IPS-18c (cell line): ENCODE measurements around the gene GJA8.
"Not testable (repeated sequence)": the region's sequence is repeated elsewhere in the genome, so short reads cannot be mapped to it uniquely, and the experiment has no call there.

Experiments
- H3K4me3 ChIP-seq: 2 replicates; pipeline ENCODE4 v1.7.0; 2013; ENCODE audit warnings: low read depth, mild to moderate bottlenecking, low read length, moderate library complexity; ENCODE audit not compliant: insufficient read depth
- H3K9me3 ChIP-seq: one replicate; pipeline ENCODE4 v1.6.1; 2013; ENCODE audit warnings: mild to moderate bottlenecking, low read length, moderate library complexity; ENCODE audit not compliant: control insufficient read depth, insufficient read depth

Gene GJA8

DNA sequence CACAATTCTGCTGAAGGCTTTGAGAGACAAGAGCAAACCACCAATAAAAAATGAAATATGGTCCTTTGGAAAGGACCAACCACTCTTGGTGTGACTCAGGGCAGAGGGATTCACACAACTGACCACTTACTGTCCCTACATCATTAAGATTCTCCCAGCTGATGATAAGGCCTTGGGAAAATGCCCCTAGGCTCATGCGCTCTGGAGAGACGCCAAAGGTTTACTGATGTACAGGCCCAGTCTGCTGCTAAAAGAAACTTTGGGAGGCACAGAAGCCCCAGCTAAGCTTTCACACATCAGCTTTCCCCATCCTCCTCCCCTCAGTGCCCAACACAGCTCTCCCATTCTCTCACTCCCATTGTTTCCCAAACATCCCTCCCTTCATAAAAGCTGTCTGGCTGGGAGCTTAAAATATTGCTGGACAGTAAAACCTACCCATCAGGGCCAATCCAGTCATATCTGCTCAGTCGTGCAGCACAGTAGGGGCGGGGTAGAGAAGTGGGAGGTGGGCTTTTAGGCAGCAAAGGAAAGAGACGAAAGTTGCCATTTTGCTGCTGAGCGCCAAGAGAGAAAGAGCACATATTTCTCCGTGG lies at the start of gene GJA8:
Gene GJA8 (plus strand): TSS at position 543 of the 593 bp plus-strand sequence. CDS start 5,161 bp downstream, outside the sequence.
- Histone ChIP-seq H3K9me3 (no peaks in the 10 kb centered on the region), H3K4me3 (no peak within 1 kb of the TSS)

DNA sequence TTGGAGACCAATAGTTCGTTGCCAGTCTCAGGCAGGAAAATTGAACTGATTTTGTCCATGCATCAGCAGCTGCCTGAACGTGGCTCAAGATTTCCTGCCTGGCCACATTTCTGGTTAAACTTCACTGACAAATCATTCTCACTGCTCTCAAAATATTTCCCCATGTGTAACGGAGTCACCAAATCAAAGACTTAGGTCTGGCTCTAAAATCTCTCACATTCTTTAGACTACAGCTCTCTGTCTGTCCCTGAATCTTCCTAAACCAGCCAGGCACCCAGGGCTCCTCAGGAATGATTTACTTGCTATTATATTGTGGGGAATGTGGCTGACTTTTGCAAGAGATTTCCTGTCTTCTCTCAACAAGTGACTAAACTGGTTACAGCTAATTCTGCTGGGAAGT lies 49.2 kb upstream of the GJA8 start:
- Histone ChIP-seq H3K4me3 (no peak overlapping the region), H3K9me3 (no peaks in the 10 kb centered on the region)

DNA sequence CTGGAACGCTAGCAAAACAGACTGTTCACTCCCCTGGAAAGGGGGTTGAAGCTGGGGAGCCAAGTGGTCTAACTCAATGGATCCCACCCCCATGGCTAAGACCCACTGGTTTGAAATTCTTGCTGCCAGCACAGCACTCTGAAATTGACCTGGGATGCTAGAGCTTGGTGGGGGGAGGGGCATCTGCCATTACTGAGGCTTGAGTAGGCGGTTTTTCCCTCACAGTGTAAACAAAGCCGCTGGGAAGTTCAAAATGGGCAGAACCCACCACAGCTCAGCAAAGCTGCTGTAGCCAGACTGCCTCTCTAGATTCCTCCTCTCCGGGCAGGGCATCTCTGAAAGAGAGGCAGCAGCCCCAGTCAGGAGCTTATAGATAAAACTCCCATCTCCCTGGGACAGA lies 47.6 kb upstream of the GJA8 start:
- H3K4me3 ChIP-seq, H3K9me3 ChIP-seq: not testable (repeated sequence)

DNA sequence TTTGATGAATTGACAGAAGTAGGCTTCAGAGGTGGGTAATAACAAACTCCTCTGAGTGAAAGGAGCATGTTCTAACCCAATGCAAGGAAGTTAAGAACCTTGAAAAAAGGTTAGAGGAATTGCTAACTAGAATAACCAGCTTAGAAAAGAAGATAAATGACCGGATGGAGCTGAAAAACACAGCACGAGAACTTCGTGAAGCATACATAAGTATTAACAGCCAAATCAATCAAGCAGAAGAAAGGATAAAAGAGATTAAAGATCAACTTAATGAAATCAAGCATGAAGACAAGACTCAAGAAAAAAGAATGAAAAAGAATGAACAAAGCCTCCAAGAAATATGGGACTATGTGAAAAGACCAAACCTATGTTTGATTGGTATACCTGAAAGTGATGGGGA lies 46.6 kb upstream of the GJA8 start:
- H3K9me3 ChIP-seq, H3K4me3 ChIP-seq: not testable (repeated sequence)

DNA sequence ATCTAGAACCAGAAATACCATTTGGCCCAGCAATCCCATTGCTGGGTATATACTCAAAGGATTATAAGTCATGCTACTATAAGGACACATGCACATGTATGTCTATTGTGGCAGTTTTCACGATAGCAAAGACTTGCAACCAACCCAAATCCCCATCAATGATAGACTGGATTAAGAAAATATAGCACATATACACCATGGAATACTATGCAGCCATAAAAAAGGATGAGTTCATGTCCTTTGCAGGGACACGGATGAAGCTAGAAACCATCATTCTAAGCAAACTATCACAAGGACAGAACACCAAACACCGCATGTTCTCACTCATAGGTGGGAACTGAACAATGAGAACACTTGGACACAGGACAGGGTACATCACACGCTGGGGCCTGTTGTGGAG lies 35.4 kb upstream of the GJA8 start:
- not testable (repeated sequence) for H3K4me3 ChIP-seq, H3K9me3 ChIP-seq

DNA sequence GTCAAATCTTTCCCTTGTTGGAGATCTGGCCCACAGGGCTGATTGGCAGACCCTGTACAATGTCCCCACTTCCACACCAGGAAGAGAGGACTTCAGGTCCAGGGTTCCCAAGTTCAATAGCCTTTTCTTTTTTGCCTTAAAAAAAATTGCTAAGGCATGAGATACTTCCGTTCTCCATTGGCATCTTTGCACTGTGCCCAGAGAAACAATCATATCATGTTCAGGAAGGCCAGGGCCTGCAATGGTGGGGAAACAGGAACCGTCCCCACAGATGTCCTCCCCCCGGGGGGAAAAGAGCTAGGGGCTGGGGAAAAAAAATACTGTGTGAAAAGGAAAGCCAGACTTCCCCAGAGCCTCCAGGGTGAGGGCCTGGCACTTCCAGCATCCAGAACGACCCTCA lies 24.6 kb upstream of the GJA8 start:
- H3K4me3 ChIP-seq = no peak overlapping the region
- no peaks in the 10 kb centered on the region for H3K9me3 ChIP-seq

DNA sequence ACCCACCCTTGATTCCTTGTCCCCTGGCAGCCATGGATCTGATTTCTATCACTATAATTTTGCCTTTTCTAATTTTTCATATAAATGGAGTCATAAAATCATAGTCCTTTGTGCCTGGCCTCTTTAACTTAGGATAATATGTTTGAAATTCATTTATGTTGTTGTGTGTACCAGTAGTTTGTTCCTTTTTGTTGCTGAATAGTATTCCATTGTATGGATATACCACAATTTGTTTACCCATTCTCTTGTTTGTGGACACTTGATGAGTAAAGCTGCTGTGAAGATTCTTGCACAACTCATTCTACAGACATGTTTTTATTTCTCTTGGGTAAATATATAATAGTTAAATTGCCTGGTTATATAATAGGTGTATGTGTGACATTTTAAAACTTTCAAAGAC lies 22.7 kb upstream of the GJA8 start:
- H3K9me3 ChIP-seq = no peaks in the 10 kb centered on the region
- H3K4me3 ChIP-seq = no peak overlapping the region

DNA sequence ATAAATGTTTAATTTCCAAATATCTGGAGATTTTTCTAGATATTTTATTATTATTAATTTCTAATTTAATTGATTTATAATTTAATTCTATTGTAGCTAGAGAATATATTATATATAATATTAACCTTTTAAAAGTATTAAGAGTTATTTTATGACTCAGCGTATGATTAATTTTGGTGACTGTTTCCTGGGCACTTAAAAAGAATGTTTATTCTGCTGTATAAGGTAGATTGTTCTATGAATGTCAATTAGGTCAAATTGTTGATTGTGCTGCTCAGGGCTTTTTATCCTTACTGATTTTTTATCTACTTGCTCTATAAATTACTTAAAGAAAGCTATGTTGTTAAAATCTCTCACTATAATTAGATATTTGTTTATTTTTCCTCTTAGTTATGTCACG lies 20.1 kb upstream of the GJA8 start:
- Histone ChIP-seq H3K4me3 (no peak overlapping the region), H3K9me3 (no peaks in the 10 kb centered on the region)

DNA sequence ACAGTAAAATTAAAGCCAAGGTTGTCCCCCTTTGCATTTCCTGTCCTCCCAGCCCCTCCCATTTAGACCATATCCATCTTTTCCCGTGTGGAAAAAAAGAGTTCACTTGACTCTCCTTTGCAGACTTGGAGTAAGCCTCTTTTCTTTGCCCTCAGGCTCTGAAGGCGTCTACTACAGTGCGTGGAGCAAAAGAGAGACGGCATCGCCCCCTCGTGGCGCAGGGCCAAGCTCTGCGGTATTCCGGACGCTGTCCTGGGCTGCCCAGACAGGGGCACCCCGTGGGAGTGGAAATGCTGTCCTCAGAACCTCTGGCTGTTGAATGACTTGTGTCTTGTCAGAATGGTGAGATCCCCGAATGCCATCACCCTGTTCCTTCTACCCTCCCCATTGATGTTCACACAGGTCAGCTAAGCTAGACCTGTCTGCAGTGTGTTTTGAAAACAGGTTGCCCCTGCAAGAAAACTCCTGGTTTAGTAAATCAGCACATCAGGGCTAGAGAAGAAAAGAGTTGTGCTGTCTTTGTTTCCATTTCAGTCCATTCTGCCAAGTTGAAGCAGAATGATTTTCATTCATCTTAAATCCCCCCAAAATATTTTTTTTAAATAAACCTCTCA lies 12.3 kb upstream of the GJA8 start:
- Histone ChIP-seq H3K4me3 (no peak overlapping the region), H3K9me3 (no peaks in the 10 kb centered on the region)

DNA sequence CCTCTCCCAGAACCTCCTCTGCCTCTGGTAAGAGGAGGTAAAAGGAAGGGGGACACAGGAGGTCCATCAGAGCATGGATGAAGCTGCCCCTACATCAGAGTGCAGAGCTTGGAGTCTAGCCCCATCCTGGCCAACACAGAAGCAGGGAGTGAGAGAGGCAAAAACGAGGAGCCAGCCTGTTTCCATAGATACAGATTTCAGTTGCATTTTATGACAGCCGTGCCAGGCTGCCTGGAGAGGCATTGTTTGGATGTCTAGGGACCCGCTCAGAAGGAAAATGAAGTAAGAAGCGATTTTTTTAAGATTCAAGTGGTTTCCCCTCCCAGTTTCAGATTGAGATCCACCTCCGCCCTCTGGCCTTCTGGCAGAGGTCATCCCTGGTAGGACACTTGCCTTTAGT lies 11.5 kb upstream of the GJA8 start:
- Histone ChIP-seq H3K9me3 (no peaks in the 10 kb centered on the region), H3K4me3 (no peak overlapping the region)

DNA sequence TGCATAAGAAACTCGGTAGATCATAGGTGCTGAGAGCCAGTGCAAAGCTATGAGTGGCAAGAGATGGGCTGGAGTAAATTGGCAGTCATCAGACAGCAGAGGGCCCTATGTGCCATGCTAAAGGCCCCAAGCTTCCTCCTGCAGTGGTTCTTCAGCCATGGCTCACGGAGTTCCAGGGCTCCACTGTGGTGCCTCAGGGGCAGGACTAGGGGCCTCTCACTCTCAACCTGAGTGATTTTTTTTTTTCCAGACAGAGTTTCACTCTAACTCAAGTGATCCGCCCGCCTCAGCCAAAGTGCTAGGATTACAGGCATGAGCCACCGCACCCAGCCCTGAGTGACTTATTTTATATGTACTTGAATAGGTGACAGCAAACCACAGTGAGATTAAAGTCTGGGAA lies 10.4 kb upstream of the GJA8 start:
- Histone ChIP-seq H3K9me3 (no peaks in the 10 kb centered on the region), H3K4me3 (no peak overlapping the region)

DNA sequence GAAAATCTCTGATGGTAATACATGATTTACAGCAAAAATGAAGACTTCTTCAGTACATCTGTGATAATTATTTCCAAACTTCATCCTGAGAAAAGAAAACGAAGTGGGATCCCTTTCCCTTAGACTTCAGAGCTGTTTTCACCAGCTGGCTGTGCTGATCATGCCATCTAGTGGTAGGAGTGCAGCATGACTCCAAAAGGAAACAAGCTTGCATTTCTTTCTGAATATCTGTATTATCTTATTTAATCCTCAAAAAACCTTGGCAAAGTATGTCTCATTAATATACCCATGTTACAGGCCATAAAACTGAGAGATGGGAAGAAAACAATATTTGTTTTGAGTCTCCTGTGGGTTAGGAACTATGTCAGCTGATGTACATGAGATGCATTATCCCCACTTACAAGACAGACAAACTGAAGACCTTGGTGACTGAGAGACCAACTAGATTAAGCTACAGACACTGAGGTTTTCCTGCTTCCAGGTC lies 9.8 kb upstream of the GJA8 start:
- no peaks in the 10 kb centered on the region for H3K9me3 ChIP-seq
- H3K4me3 ChIP-seq = no peak overlapping the region

DNA sequence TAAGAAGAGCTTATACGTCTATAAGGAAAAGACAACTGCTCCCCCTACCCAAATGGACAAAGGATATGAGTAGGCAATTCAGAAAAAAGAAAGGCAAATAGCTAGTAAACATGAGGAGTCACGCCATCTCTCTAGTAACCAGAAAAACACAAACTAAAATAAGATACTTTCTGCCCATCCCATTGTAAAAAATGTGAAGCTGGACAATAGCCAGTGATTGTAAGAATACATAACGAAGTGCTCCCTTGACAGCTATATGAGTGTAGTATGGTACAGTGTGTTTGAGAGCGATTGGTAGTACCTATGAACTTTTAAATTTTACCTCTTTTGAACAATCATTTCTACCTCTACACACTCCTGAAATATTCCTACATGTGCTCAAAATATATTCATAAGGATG lies 7.5 kb upstream of the GJA8 start:
- Histone ChIP-seq H3K4me3 (no peak overlapping the region), H3K9me3 (no peaks in the 10 kb centered on the region)

DNA sequence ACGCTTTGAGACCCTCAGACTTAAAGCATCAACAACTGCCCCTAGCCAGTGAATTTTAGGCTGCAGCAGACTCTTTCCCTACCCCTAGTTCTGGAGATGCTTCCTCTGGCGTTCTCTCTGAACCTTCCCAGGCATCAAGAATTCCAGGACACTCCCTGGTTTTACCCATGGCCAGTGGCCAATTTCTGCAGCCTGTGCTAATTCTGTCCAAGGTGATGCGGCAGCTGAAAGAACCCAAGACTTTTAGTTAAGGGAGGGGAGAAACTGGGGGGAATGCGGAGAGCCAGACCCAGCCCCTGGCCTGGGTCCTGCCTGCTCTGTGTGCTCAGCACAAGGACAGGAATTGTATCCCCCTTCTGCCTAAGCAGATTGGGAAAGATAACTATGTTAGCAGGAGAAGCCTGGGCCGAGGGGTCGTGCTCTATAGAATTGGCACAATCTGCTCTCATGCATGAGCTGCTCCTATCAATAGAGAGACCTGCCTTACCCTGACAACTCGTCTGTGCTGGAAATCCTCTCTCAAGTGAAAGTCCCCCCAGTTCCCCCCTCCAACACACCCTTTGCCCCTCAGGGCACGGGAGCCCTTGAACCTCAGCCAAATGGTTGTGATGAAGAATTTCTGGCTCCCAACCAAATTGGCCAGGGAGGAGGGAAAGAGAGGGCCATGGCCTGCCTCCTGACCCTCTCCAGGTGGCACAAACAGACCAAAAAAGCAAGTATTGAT lies 5.4 kb upstream of the GJA8 start:
- H3K9me3 ChIP-seq = no peaks in the 10 kb centered on the region
- no peak overlapping the region for H3K4me3 ChIP-seq

DNA sequence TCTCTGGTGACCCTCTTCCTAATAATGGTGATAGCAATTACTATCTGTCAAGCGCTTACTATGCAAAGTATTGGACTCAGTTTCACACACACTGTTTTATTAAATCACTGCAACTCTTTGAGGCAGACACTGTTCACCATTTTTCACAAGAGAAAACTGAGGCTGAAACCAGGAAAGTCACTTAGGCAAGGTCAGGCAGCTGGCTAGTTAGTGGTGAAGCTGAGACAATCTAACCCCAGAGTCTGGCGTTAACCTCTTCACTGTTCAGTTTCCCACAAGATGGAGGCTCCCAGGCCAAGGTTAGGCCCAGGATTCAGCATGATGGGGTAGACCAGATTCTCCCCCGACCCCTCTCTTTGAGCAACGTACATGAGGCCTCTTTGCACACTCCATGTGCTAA lies 4.8 kb upstream of the GJA8 start:
- Histone ChIP-seq H3K4me3 (no peak overlapping the region), H3K9me3 (no peaks in the 10 kb centered on the region)

DNA sequence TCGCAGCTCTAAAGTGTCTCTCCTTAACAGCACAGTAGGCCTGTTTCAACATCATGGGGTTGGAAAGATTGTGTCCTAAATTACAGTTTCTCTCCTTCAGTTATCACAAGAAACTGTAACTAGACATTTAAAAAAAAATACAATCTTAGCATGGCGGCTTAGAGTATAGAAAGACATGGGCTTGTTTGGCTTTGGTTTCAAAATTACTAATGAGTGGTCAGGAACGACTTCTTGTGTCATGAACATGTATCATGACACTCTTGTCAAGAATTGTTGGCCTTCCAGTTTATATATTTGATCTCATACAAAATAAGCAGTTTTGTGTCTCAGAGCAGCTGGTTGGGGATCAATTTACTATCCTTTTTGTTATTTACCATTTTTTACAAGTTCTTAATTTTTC lies 2.1 kb downstream of the GJA8 start:
- Histone ChIP-seq H3K9me3 (no peaks in the 10 kb centered on the region), H3K4me3 (no peak overlapping the region)

DNA sequence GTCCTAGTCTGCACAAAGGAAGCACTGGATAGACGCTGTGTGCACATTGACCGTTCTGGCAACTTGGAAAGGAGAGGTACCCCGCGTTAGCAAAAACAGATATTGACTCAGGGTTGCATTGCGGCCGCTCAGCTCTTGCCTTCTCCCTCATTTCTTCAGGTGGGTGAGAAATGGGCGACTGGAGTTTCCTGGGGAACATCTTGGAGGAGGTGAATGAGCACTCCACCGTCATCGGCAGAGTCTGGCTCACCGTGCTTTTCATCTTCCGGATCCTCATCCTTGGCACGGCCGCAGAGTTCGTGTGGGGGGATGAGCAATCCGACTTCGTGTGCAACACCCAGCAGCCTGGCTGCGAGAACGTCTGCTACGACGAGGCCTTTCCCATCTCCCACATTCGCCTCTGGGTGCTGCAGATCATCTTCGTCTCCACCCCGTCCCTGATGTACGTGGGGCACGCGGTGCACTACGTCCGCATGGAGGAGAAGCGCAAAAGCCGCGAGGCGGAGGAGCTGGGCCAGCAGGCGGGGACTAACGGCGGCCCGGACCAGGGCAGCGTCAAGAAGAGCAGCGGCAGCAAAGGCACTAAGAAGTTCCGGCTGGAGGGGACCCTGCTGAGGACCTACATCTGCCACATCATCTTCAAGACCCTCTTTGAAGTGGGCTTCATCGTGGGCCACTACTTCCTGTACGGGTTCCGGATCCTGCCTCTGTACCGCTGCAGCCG lies 5.4 kb downstream of the GJA8 start:
- no peak overlapping the region for H3K4me3 ChIP-seq
- no peaks in the 10 kb centered on the region for H3K9me3 ChIP-seq

DNA sequence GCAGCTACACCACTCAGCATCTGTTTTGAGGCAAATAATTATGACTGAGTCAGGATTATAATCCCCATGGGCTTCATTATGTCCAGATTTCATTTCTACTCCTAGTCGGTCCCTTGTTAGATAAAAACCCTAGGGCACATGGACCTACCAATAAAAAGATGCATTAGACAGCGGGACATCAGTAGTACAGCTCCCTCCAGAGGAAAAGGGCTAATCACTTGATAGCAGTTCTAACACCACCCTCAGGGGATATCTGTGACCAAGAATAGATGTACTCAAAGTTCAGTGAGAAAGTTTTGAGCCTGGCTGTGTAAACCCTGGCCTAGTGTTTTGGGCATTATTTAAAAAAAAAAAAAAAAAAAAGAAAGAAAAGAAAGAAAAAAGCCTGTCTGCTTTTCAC lies 10.0 kb downstream of the GJA8 start:
- Histone ChIP-seq H3K9me3 (no peaks in the 10 kb centered on the region), H3K4me3 (no peak overlapping the region)
